Erythroblast (primary cell): Measurements from ENCODE around the gene GAST.

Experiments
- GATA1 ChIP-seq: IDR thresholded peaks from 2 replicates; pipeline ENCODE4 v1.6.1; 2011; ENCODE audit warnings: low read depth, mild to moderate bottlenecking, control low read depth, low read length, moderate library complexity
- POLR2A ChIP-seq: IDR thresholded peaks from 2 replicates; pipeline ENCODE4 v1.6.1; 2011; ENCODE audit warnings: mild to moderate bottlenecking, low read length

DNA sequence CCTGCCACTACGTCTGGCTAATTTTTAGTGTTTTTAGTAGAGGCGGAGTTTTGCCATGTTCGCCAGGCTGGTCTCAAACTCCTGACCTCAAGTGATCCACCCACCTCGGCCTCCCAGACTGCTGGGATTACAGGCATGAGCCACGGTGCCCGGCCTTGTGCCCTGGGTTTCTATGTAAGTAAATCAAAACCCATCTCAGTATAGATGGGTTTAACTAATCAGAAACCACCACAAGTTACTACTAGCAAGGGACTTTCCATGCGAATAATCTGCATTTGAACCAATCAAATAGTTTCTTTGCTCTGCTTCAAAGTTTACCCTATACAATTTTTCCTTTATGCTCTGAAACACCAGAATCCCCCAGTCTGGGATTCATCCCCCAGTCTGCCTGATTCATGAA, 40.0 kb upstream of the GAST start:
- no peak for TF ChIP-seq GATA1
- TF ChIP-seq POLR2A: no peak
